Measurements from ENCODE around the gene TAF7.

- TF ChIP-seq PATZ1 (CRISPR knock-in tag; IDR thresholded peaks at IDR 0.05; ENCODE audit: borderline replicate concordance): no peak
- TF ChIP-seq ZNF8 (CRISPR knock-in tag; IDR thresholded peaks at IDR 0.05): no peak
- no peak for TF ChIP-seq GLIS3 (CRISPR knock-in tag; IDR thresholded peaks at IDR 0.05)
- TF ChIP-seq CREB5 (CRISPR knock-in tag; IDR thresholded peaks at IDR 0.05; ENCODE audit: low read depth): no peak
- TF ChIP-seq ARNTL (CRISPR knock-in tag; IDR thresholded peaks at IDR 0.05; ENCODE audit: borderline replicate concordance, low read depth): no peak
- no peak for TF ChIP-seq RARB (CRISPR knock-in tag; IDR thresholded peaks at IDR 0.05)
- no peak for TF ChIP-seq OSR1 (CRISPR knock-in tag; IDR thresholded peaks at IDR 0.05)
- no peak for TF ChIP-seq ESRRG (CRISPR knock-in tag; IDR thresholded peaks at IDR 0.05)
These were observed 22.2 kb downstream of the TAF7 start for GRCh38 chr5:141298376-141298775.

All from SK-N-SH treated with all-trans-retinoic acid at 6 μM for 48 hours (cell line).